ENCODE measurements around the gene HDAC4.
A peak's percentile ranks its signal among the peaks of the same experiment; 100 is the strongest.

Gene HDAC4

DNA sequence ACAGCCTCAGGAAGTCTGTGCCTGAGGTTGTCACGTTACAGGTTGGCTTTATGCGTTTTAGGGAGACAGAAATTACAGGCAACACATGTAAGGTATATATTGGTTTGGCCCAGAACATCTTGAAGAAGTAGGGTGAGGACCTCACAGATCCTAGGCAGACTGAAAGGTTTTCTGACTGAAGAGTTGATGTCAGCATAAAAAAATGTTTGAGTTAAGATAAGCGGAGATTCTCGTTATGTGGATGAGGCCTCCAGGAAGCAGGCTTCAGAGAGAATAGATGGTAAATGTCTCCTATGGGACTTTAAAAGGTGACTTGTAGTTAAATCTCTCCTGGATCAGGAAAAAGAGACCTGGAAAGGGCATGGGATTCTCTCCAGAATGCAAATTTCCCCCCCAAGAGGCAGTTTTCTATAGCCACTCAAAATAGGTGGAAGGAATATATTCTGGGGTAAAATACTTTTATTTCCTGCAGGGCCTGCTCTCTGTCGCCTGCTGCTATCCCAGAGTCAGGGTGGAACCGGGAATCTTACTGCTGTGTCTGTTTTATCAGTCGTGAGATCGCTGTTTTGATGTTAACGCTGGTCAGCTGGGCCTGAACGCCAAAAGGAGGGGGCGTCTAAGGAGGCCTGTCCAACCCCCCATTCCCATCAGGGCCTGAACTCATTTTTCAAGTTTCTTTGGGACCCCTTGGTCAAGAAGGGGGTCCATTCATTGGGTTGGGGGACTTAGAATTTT lies 171.1 kb downstream of the HDAC4 start:
- DNase-seq, result no peak

GRCh38 chr2:239227661-239228371 lies 173.0 kb downstream of the HDAC4 start:
- DNase-seq, result no peak

GRCh38 chr2:239226677-239227581 lies 173.9 kb downstream of the HDAC4 start:
- no peak for DNase-seq

DNA sequence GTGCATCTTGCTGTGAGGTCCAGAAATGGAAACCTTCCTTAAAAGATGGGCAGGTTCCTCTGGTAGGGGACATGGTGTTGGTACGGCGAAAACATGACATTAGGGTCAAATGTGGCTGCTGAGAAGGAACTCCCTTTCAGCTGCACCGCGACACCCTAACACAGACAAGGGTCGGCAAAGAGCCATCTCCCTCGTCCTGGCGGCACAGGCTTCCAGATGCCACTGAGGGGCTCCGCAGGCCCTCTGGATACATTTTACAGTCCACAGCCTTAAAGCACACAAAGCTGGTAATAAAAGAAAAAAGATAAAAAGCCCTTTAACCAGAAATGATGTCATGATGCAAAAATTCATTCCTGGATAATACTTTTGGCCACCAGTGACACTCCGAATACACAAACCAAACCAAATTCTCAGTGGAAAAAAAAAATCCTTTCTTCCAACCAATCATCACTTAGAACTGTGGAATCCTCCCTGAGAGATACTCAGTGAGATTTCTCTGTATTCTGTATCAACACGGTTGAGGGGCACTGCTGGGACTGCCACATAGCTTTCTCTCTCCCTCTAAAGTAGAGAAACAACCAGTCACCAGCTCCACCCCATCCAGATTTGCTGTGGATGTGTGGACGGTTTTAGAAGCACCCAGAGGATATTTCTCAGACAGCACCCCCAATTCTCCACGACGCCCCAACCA lies 174.8 kb downstream of the HDAC4 start:
- no peak for DNase-seq

DNA sequence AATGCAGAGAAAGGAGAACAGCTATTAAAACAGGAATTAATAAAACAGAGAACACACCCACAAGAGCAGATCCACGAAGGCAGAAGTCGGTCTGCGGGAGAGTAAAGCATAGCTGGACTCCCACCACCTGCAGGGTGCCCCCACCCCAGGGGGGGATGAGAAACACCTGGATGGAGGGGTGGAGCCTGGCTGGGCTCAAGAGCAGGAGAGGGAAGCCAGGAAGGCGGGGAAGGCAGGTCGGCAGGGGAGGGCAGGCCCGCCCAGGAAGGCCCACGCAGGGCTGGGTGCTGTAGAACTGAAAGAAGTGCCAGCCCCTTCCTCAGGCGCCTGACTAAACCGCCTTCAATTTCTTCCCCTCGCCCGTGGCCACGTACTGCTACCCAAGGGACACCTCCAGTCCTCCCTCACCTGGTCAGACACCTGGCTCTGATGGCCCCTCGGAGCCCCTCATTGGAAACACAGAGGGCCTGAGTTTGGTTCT lies 175.4 kb downstream of the HDAC4 start:
- no peak for DNase-seq

GRCh38 chr2:239224955-239225354 lies 175.9 kb downstream of the HDAC4 start:
- peak in 1 of 2 experiments; percentile 26 for DNase-seq

DNA sequence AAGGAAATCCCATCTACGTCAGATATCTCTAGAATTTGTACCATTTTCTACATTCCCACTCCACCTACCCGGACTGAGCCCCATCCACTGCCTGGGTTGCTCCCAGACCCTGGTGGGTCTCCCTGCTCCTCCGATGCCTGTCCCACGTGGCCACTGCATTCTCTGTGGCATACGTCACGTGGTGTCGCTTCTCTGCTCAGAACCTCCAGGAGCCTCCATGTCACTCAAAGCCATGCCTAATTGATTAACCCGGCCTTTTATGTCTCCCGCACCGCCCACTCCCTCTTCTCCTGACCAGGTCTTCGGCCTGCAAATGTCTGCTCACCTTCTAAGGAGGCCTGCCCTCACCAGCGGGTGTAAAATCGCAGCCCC lies 176.6 kb downstream of the HDAC4 start:
- no peak for DNase-seq

DNA sequence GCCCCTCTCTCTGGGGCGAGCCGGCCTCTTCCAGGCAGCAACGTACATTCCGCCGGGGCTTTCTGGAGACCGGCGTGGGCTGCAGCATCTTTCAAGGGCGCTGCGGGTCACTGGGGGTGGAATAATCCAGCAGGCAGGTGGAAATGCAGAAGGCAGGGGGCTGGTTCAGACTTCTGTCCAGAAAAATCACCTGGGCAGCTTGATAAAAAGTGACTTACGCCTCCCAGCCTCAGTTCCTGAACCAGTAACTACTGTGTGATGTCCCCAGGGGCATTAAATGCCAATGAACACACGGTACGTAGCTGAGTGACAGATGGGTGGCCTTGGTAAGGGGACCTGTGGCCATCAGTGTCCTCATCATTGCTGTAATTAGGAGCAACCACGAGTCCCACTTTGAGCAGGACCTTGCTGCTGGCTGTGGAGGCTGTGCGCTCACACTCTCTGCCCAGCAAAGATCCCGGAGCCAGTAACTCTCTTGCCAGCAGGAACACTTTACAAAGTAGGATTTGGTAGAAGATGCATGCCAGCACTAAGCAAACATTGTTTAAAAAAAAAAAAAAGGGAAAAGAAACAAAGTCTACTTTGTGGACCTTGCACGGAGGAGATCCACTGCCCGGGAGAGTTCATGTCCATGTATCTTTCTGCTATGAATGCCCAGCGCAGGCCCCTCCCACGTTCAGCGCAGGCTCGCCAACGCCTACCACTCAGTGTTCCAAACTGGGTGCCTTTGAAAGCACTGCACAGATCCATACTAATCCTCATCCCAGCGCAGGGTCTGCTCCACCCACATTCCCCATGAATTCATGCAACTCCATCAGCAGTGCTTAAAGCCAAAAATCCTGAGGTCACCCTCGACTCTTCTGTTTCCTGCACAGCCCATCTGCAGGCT lies 177.3 kb downstream of the HDAC4 start:
- no peak for DNase-seq

DNA sequence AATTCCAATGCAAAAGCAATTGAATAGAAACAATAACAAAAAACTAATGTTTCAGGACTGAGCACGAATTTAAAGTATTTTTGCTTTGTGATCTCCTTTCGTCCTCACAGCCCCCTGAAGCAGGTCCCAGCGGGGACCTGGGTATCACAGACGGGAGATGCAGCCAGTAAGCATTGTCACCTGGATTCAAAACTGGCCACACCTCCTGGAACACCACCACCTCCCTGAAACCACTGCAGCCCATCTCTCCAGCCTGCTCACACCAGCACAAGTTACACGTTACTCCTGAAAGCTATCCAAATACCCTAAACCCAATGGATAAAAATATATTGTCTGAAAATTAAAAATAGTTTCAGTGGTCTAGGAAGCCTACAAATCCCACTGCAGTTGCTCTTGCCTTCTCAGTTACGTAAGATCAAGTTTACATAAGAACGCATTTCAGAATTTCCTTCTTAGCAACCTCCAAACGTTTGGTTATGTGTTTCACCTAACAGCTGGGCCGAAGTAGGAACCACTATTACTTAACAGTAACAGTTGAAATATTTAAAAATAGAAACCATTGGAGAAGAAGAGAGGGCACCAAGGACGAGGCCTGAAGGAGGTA lies 178.0 kb downstream of the HDAC4 start:
- DNase-seq, result peak; percentile 94 to 96

DNA sequence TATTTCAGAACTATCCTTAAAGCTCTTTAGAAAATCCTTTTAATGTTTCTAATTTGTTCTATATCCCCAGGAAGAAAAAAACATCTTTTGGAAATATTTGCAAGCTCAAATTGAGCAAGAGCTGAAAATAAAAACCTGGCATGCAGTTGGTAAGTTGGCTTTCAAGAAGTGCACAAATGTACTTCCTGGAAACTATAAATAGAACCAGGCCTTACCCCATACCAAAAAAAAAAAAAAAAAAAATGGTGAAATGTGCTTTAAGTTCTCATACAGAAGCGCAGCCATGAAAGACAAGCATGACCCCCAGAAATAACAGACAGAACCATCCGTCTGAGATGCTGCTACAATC lies 178.5 kb downstream of the HDAC4 start:
- DNase-seq, result peak; percentile 87 to 90

- no peak for DNase-seq
These were observed 179.8 kb downstream of the HDAC4 start for GRCh38 chr2:239220981-239221396.

GRCh38 chr2:239220341-239220740 lies 180.5 kb downstream of the HDAC4 start:
- no peak for DNase-seq

GRCh38 chr2:239216614-239217273 lies 184.1 kb downstream of the HDAC4 start:
- DNase-seq, result peak in 1 of 2 experiments; percentile 10

- DNase-seq, result no peak
These were observed 184.7 kb downstream of the HDAC4 start for GRCh38 chr2:239215988-239216613.

DNA sequence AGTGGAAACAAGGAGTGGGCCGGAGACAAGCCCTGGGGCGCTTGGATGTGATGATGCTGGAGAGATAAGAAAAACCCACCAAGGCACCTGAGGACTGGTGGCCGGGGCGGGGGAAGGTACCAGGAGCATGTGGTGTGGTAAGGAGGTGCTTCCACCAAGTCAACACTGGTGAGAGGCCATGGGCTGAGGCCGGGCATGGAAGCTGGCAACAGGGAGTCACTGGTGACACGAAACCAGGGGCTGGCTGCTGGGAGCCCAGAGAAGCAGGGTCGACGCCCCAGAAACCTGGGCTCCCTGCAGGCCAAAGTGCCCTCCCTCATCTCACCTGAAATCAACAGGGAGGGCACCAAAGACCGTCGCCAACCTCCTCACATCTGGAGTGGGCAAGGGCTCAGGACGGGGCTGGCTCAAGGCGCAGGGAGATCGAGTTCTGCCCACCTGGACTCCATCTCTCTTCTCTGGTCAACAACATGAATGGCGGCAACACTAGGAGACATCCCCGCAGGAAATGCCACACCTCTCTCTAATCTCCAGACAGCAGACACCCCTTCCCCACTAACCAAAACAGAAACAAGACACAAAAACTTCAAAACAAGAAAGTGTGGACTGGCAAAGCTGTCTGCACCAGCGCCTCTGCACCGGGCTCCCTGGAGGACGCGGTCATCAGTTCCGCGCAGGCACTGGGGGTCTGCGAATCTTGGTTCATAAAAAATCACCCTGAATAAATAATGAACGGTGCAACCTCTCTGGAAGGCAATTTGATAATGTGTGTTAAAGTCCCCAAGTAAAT lies 185.5 kb downstream of the HDAC4 start:
- DNase-seq, result no peak

DNA sequence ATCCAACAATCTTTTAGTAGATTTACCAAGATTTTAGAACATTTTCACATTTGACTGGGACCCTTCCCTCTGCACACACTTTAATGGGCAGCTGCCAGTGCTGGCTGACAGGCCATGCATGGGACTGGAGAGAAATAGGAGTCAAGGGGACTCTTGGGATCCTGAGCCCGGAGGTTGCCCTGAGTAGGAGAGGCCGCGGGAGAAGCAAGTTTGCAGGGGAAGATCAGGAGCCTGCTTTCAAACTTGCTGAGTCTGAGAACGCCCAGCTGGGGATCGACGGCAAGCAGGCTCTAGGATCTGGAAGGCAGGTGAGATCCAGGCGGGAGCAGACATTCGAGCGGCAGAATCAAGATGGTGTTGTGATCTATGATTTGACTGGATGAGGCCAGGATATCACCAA lies 186.1 kb downstream of the HDAC4 start:
- DNase-seq, result no peak

GRCh38 chr2:239213643-239214101 lies 187.1 kb downstream of the HDAC4 start:
- DNase-seq, result no peak

DNA sequence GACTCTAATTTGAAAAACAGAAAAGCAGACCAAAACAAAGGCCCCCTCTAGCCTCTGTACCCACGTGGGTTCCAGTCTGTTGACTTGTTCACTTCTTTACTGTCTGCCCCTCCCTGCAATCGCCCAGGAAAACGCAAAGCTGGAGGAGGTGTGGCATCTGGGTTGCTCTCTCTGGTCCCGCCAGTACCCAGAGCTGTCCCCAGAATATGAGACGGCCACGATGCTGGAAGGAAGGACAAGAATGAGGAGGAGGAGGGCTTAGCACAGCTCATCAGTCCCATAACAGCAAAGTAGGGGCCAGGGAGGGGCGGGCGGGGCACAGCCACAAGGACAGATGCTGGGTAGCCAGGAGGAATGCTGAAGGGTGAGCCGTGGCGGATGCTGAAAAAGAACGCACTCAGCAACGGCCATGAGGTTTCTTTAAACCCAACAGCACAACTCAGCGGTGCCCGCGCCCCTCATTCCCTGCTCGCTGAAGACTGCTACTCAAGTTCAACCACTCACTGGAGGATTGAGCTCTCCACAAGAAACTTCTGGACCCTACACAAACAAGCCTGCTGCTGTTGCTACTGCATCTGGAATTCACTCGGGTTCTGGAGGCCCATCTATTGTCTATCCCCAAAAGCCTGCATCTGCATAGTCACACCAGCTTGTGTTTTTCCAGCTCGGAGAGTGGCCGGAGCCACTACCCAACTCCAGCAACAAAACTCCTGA lies 187.7 kb downstream of the HDAC4 start:
- DNase-seq, result no peak
